ENCODE results near the gene TPX2.

Gene TPX2

GRCh38 chr20:31722257-31723068 lies 16.6 kb upstream of the TPX2 start, which contains the start of gene BCL2L1:
Gene BCL2L1, minus strand, starts transcription at chr20:31722868. Its CDS starts 650 bp downstream, at chr20:31722218.
- POLR2A ChIA-PET: interaction anchor here (1.0 to 5.7 kb wide), 7 partner anchors 9 to 145 kb away, joined by 3 to 42 read pairs (median 5); no protein-coding TSS in a partner anchor
- CTCF ChIA-PET: interaction anchor here (1.1 to 10.4 kb wide), 30 partner anchors 10 to 310 kb away, joined by 3 to 534 read pairs (median 21); partner anchors contain the start of genes ID1 and TPX2
- peak; percentile 83 for TF ChIP-seq CTCF (IDR thresholded peaks at IDR 0.05; ENCODE audit: insufficient read depth, low read length, missing control alignments)
- DNase-seq (ENCODE audit: low read depth, low spot score): no peak
- peak within 1 kb of the TSS; percentile 76 for H3K4me3 ChIP-seq (ENCODE audit: low read depth, low read length)

GRCh38 chr20:31723069-31723318 lies 16.1 kb upstream of the TPX2 start:
- H3K4me3 ChIP-seq (ENCODE audit: low read depth, low read length): peak overlapping the region; percentile 76
- ChIA-PET POLR2A (interaction anchor here (1.0 to 5.7 kb wide), 8 partner anchors 9 to 146 kb away, joined by 3 to 42 read pairs (median 6); no protein-coding TSS in a partner anchor), CTCF (interaction anchor here (0.9 to 10.4 kb wide), 42 partner anchors 11 to 309 kb away, joined by 3 to 534 read pairs (median 11); partner anchors contain the start of genes ID1 and TPX2)
- DNase-seq (ENCODE audit: low read depth, low spot score): no peak
- TF ChIP-seq CTCF (IDR thresholded peaks at IDR 0.05; ENCODE audit: insufficient read depth, low read length, missing control alignments): no peak

GRCh38 chr20:31723319-31724078 lies 15.6 kb upstream of the TPX2 start:
- peak; percentile 91 for DNase-seq (ENCODE audit: low read depth, low spot score)
- H3K4me3 ChIP-seq (ENCODE audit: low read depth, low read length): peak overlapping the region; percentile 76
- ChIA-PET CTCF (interaction anchor here (0.6 to 10.4 kb wide), 53 partner anchors 10 to 228 kb away, joined by 3 to 534 read pairs (median 9); partner anchors contain the start of genes ID1, PDRG1 and TPX2), POLR2A (interaction anchor here (1.0 to 5.7 kb wide), 8 partner anchors 10 to 146 kb away, joined by 3 to 42 read pairs (median 6); no protein-coding TSS in a partner anchor)
- peak; percentile 88 for TF ChIP-seq CTCF (IDR thresholded peaks at IDR 0.05; ENCODE audit: insufficient read depth, low read length, missing control alignments)

GRCh38 chr20:31731321-31731717 lies 7.8 kb upstream of the TPX2 start:
- no peak for TF ChIP-seq CTCF (IDR thresholded peaks at IDR 0.05; ENCODE audit: insufficient read depth, low read length, missing control alignments)
- DNase-seq (ENCODE audit: low read depth, low spot score): no peak
- ChIA-PET CTCF (interaction anchor here (0.7 to 6.5 kb wide), 5 partner anchors 8 to 120 kb away, joined by 3 to 84 read pairs (median 13); partner anchors contain the start of gene BCL2L1), POLR2A (no interaction called here)
- H3K4me3 ChIP-seq (ENCODE audit: low read depth, low read length): no peak overlapping the region

- DNase-seq (ENCODE audit: low read depth, low spot score): no peak
- ChIA-PET POLR2A (interaction anchor here (0.5 to 1.4 kb wide), 5 partner anchors 8 to 272 kb away, joined by 3 to 4 read pairs (median 3); partner anchors contain the start of gene ID1), CTCF (interaction anchor here (1.0 to 3.8 kb wide), 7 partner anchors 12 to 179 kb away, joined by 3 to 46 read pairs (median 11); partner anchors contain the start of gene BCL2L1)
- TF ChIP-seq CTCF (IDR thresholded peaks at IDR 0.05; ENCODE audit: insufficient read depth, low read length, missing control alignments): no peak
- H3K4me3 ChIP-seq (ENCODE audit: low read depth, low read length): peak overlapping the region; percentile 97
Measured at GRCh38 chr20:31739550-31739977, 474 bp downstream of the TPX2 start.
